PFSK-1 (cell line): Measurements from ENCODE around the gene RAB30.

ENCODE experiments used
- FOXP2 ChIP-seq: optimal IDR thresholded peaks from 2 replicates; pipeline ENCODE3; 2011; ENCODE audit warnings: borderline replicate concordance, control low read depth, inconsistent platforms; ENCODE audit not compliant: insufficient read depth; ENCODE audit errors: extremely low read length, extremely low read depth
- POLR2AphosphoS5 ChIP-seq: IDR thresholded peaks from 2 replicates; pipeline ENCODE4 v1.6.1; 2012; ENCODE audit warnings: low read depth, mild to moderate bottlenecking, control low read depth, low read length, moderate library complexity
- REST ChIP-seq, 2 experiments: IDR thresholded peaks; 2 replicates each; pipeline versions ENCODE4 v1.6.1 to v1.8.0; 2011 to 2012; ENCODE audit warnings: low read depth in 2 of 2, low read length in 2 of 2, control low read depth in 1 of 2, inconsistent platforms in 1 of 2, mild to moderate bottlenecking in 1 of 2, moderate library complexity in 1 of 2; ENCODE audit not compliant: insufficient read depth in 1 of 2
- SIN3A ChIP-seq: IDR thresholded peaks from 2 replicates; pipeline ENCODE4 v1.6.1; 2012; ENCODE audit warnings: mild to moderate bottlenecking, low read length, moderate library complexity, borderline replicate concordance; ENCODE audit not compliant: insufficient read depth
- TAF1 ChIP-seq: IDR thresholded peaks from 2 replicates; pipeline ENCODE4 v1.6.1; 2012; ENCODE audit warnings: low read length, control low read depth, borderline replicate concordance; ENCODE audit not compliant: insufficient read depth

RAB30 gene

GRCh38 chr11:82994604-82995230 lies 77.0 kb downstream of the RAB30 start:
- TF ChIP-seq FOXP2 (no peak), REST (IDR thresholded peaks at IDR 0.05; ENCODE audit: insufficient read depth in 1 of 2, low read depth in 2 of 2, low read length in 2 of 2) (no peak), TAF1 (no peak), POLR2AphosphoS5 (no peak), SIN3A (no peak)

- TF ChIP-seq REST (IDR thresholded peaks at IDR 0.05; ENCODE audit: insufficient read depth in 1 of 2, low read depth in 2 of 2, low read length in 2 of 2), result no peak
- TF ChIP-seq TAF1, result no peak
These were observed 79.5 kb downstream of the RAB30 start for GRCh38 chr11:82992223-82992622.

GRCh38 chr11:82989628-82990404 lies 81.9 kb downstream of the RAB30 start:
- TF ChIP-seq TAF1 (no peak), POLR2AphosphoS5 (no peak), REST (IDR thresholded peaks at IDR 0.05; ENCODE audit: insufficient read depth in 1 of 2, low read depth in 2 of 2, low read length in 2 of 2) (no peak), SIN3A (no peak), FOXP2 (no peak)

- TF ChIP-seq POLR2AphosphoS5 (no peak), TAF1 (no peak), FOXP2 (no peak), REST (IDR thresholded peaks at IDR 0.05; ENCODE audit: insufficient read depth in 1 of 2, low read depth in 2 of 2, low read length in 2 of 2) (no peak), SIN3A (no peak)
These were observed 82.6 kb downstream of the RAB30 start for GRCh38 chr11:82988936-82989627.
